IMR-90 (cell line): Measurements from ENCODE around the gene HSP90B1. TPM values are rescaled to one million over a fixed set of nuclear protein-coding genes. Genes with fewer than 3 reads are reported as not detected.
A peak's percentile ranks its signal among the peaks of the same experiment; 100 is the strongest.

ENCODE experiments used
- ATAC-seq: fragments of 200-7000 bp; cut with Tn5 transposase; 2 replicates; pipeline ENCODE4 v1.9.1; 2020; ENCODE audit warnings: low read depth, mild to moderate bottlenecking, moderate library complexity
- BruUV-seq: library from RNA; stranded (reverse); fragments of 400-500 nt; replicated peaks from 2 replicates; lab custom pipeline; 2021; lab: Mats Ljungman, UMichigan
- CTCF ChIA-PET: fragments of 300-600 bp; formaldehyde crosslinking; extraction: SDS; loops from one replicate; lab custom pipeline; 2021; ENCODE audit warnings: antibody characterized with exemption; lab: Yijun Ruan, JAX
- POLR2A ChIA-PET: fragments of 300-600 bp; sonication (Branson Sonifier 250); formaldehyde crosslinking; loops from one replicate; lab custom pipeline; 2022; ENCODE audit warnings: antibody characterized with exemption; ENCODE audit not compliant: unreplicated experiment; lab: Charles Lee
- DNase-seq: peaks from one replicate; pipeline ENCODE4 v3.0.0; 2013
- H2AFZ ChIP-seq: replicated peaks from 2 replicates; pipeline ENCODE3; 2013; ENCODE audit warnings: low read length, mild to moderate bottlenecking; ENCODE audit not compliant: poor library complexity
- H2AK5ac ChIP-seq: 2 replicates; pipeline ENCODE4 v1.6.1; 2013; ENCODE audit warnings: low read depth, low read length, inconsistent platforms
- H2AK9ac ChIP-seq: replicated peaks from 2 replicates; pipeline ENCODE3; 2013; ENCODE audit warnings: mild to moderate bottlenecking, low read depth, low read length, moderate library complexity; ENCODE audit not compliant: poor library complexity
- H2BK120ac ChIP-seq: 2 replicates; pipeline ENCODE4 v1.6.1; 2013; ENCODE audit warnings: low read depth, low read length, inconsistent platforms
- H2BK15ac ChIP-seq: 3 replicates; pipeline ENCODE4 v1.6.1; 2013; ENCODE audit warnings: low read depth, low read length, inconsistent platforms
- H2BK20ac ChIP-seq: 2 replicates; pipeline ENCODE4 v1.6.1; 2013; ENCODE audit warnings: low read depth, mild to moderate bottlenecking, inconsistent platforms, low read length, moderate library complexity
- H2BK5ac ChIP-seq: 2 replicates; pipeline ENCODE4 v1.6.1; 2013; ENCODE audit warnings: mild to moderate bottlenecking, low read depth, low read length, inconsistent platforms; ENCODE audit not compliant: poor library complexity, severe bottlenecking
- H3K14ac ChIP-seq: replicated peaks from 2 replicates; pipeline ENCODE4 v1.6.1; 2013; ENCODE audit warnings: low read depth, low read length, inconsistent platforms
- H3K18ac ChIP-seq: 2 replicates; pipeline ENCODE4 v1.6.1; 2013; ENCODE audit warnings: low read depth, low read length, control low read depth
- H3K23ac ChIP-seq: 2 replicates; pipeline ENCODE4 v1.6.1; 2013; ENCODE audit warnings: low read depth, low read length, inconsistent platforms
- H3K27ac ChIP-seq: 2 replicates; pipeline ENCODE4 v1.5.1; 2013; ENCODE audit warnings: mild to moderate bottlenecking, control low read depth, low read length; ENCODE audit not compliant: insufficient read depth
- H3K27me3 ChIP-seq: 2 replicates; pipeline ENCODE4 v1.6.1; 2013; ENCODE audit warnings: low read length; ENCODE audit not compliant: control insufficient read depth, insufficient read depth
- H3K36me3 ChIP-seq: 2 replicates; pipeline ENCODE4 v1.6.1; 2013; ENCODE audit warnings: low read length, mixed read lengths; ENCODE audit not compliant: control insufficient read depth, insufficient read depth
- H3K4ac ChIP-seq: 2 replicates; pipeline ENCODE4 v1.6.1; 2013; ENCODE audit warnings: low read depth, low read length, inconsistent platforms
- H3K4me1 ChIP-seq: 2 replicates; pipeline ENCODE4 v1.6.1; 2013; ENCODE audit warnings: low read length, mixed read lengths; ENCODE audit not compliant: control insufficient read depth, insufficient read depth
- H3K4me2 ChIP-seq: 2 replicates; pipeline ENCODE4 v1.6.1; 2013; ENCODE audit warnings: low read depth, mild to moderate bottlenecking, control low read depth, low read length, moderate library complexity
- H3K4me3 ChIP-seq: 2 replicates; pipeline ENCODE4 v1.5.1; 2013; ENCODE audit warnings: low read depth, mild to moderate bottlenecking, control low read depth, low read length, moderate library complexity; ENCODE audit not compliant: insufficient read depth
- H3K56ac ChIP-seq: 2 replicates; pipeline ENCODE4 v1.6.1; 2013; ENCODE audit warnings: low read length, inconsistent platforms; ENCODE audit not compliant: insufficient read depth; ENCODE audit errors: extremely low read depth
- H3K79me1 ChIP-seq, 2 experiments: 2 replicates each; pipeline ENCODE4 v1.6.1; 2013; ENCODE audit warnings: low read length in 2 of 2, inconsistent platforms in 1 of 2, low read depth in 1 of 2
- H3K9ac ChIP-seq: 2 replicates; pipeline ENCODE4 v1.6.1; 2013; ENCODE audit warnings: low read depth, low read length, control low read depth
- H3K9me1 ChIP-seq: 2 replicates; pipeline ENCODE4 v1.6.1; 2013; ENCODE audit warnings: low read length, inconsistent platforms; ENCODE audit not compliant: insufficient read depth
- H3K9me3 ChIP-seq: 2 replicates; pipeline ENCODE4 v1.6.1; 2013; ENCODE audit warnings: low read length; ENCODE audit not compliant: control insufficient read depth, insufficient read depth
- H4K20me1 ChIP-seq: 2 replicates; pipeline ENCODE4 v1.6.1; 2013; ENCODE audit warnings: low read length, inconsistent platforms; ENCODE audit not compliant: insufficient read depth
- H4K5ac ChIP-seq: 2 replicates; pipeline ENCODE4 v1.6.1; 2013; ENCODE audit warnings: mild to moderate bottlenecking, low read depth, low read length, control low read depth
- H4K8ac ChIP-seq, 2 experiments: 2 replicates each; pipeline ENCODE4 v1.6.1; 2013; ENCODE audit warnings: low read depth in 2 of 2, low read length in 2 of 2, control low read depth in 1 of 2, inconsistent platforms in 1 of 2
- H4K91ac ChIP-seq: 2 replicates; pipeline ENCODE4 v1.6.1; 2013; ENCODE audit warnings: low read depth, low read length, inconsistent platforms; ENCODE audit not compliant: insufficient read depth
- MAFK ChIP-seq: IDR thresholded peaks from 2 replicates; pipeline ENCODE4 v1.6.1; 2012; ENCODE audit warnings: low read depth, low read length, improper control_type of control experiment
- MXI1 ChIP-seq: IDR thresholded peaks from 2 replicates; pipeline ENCODE4 v1.6.1; 2012; ENCODE audit warnings: low read depth, mild to moderate bottlenecking, low read length, moderate library complexity, borderline replicate concordance
- WGBS, 2 experiments: methylation state at CpG; one replicate each; pipeline versions ENCODE4 v1.1.5 to v1.1.7; 2013; ENCODE audit warnings: missing lambda C conversion rate in 2 of 2; ENCODE audit not compliant: insufficient read length in 1 of 2; ENCODE audit errors: extremely low coverage in 2 of 2; 5-methylcytosine and 5-hydroxymethylcytosine counted together
- dilution Hi-C: fragments of 300-500 bp; cut with HindIII; formaldehyde crosslinking; loops from one replicate; pipeline ENCODE4 v1.14.3; 2018; ENCODE audit warnings: low sequenced_read_pairs; ENCODE audit not compliant: unreplicated experiment
- in situ Hi-C: fragments of 300-500 bp; cut with MboI; formaldehyde crosslinking; loops from 3 replicates; pipeline ENCODE4 v1.14.3; 2019; ENCODE audit warnings: low sequenced_read_pairs, inconsistent platforms, mixed read lengths
- intact Hi-C: fragments of 100-400 bp; cut with micrococcal nuclease; formaldehyde crosslinking; loops from 2 replicates; pipeline ENCODE4 v1.10.0; 2022
- polyA plus RNA-seq, 3 experiments: library from polyadenylated mRNA; depleted of rRNA; stranded (reverse); fragments of >200 nt; gene quantifications; 2 replicates each; pipeline ENCODE4 v1.2.3, GENCODE V29; 2012; ENCODE audit warnings: low replicate concordance in 1 of 3
- total RNA-seq: library from RNA; depleted of rRNA; stranded (reverse); fragments of >200 nt; gene quantifications from 2 replicates; pipeline ENCODE4 v1.2.3, GENCODE V29; 2012
- TF ChIP-seq, protein P1 (sequence below): fragments of 150-350 bp; IDR thresholded peaks from 2 replicates; pipeline ENCODE4 v1.6.1; 2017; ENCODE audit warnings: mild to moderate bottlenecking, antibody characterized with exemption, low read length, low read depth

Gene HSP90B1
- total and polyA plus RNA-seq, 2 of the 4 experiments (the other 2 are of a cell fraction) = 398 to 765 TPM

DNA sequence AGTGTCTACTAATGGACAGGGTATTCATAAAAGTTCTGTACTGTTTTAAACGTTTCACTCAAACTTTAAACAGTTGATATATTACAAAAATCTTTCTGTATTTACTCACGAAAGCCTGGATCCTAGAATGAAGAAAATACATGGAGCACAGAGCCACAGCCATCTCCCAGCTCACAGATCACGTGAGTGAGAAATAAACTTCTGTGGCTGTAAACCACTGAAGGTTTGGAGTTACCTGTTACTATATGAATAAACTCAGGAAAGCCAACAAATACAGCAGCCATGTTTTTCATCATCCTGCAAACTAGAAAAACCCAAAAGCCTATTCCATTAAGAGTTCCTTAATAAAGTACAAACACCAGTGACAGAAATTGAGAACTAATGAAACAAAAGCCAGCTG, 34.6 kb downstream of the HSP90B1 start:
- Histone ChIP-seq H3K9ac (peak overlapping the region; percentile 99), H2BK20ac (no peak overlapping the region), H3K23ac (peak overlapping the region; percentile 99), H2AFZ (no peak overlapping the region), H3K4me1 (peaks cover 12% of the 10 kb centered on the region), H3K4me2 (peak overlapping the region; percentile 75), H4K20me1 (peaks cover 10% of the 10 kb centered on the region; the same call in 1 of the 2 replicates), H2AK5ac (peak overlapping the region; percentile 92; the same call in 1 of the 2 replicates), H4K8ac (peak overlapping the region; percentile 96 to 99), H3K27me3 (no peaks in the 10 kb centered on the region), H3K9me1 (peaks cover 4% of the 10 kb centered on the region; the same call in 1 of the 2 replicates), H2BK15ac (no peak overlapping the region), H3K14ac (peak overlapping the region; percentile 100), H3K18ac (no peak overlapping the region), H2AK9ac (peak overlapping the region; percentile 100), H3K9me3 (no peaks in the 10 kb centered on the region), H4K5ac (peak overlapping the region; percentile 97; the same call in 1 of the 2 replicates), H3K27ac (no peak overlapping the region), H4K91ac (peak overlapping the region; percentile 100), H2BK5ac (peak overlapping the region; percentile 95), H3K4ac (peak overlapping the region; percentile 98; the same call in 1 of the 2 replicates), H2BK120ac (no peak overlapping the region), H3K56ac (peak overlapping the region; percentile 97), H3K4me3 (peak overlapping the region; percentile 85), H3K79me1 (peaks cover 11 to 66% of the 10 kb centered on the region in 2 experiments; a peak in 3 of 4 replicates), H3K36me3 (peaks cover 1% of the 10 kb centered on the region)
- TF ChIP-seq, protein P1, sequence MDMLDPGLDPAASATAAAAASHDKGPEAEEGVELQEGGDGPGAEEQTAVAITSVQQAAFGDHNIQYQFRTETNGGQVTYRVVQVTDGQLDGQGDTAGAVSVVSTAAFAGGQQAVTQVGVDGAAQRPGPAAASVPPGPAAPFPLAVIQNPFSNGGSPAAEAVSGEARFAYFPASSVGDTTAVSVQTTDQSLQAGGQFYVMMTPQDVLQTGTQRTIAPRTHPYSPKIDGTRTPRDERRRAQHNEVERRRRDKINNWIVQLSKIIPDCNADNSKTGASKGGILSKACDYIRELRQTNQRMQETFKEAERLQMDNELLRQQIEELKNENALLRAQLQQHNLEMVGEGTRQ = 0 out of 2 replicates have a peak, but pooled peaks have one; percentile 29
- no peak for TF ChIP-seq MXI1
- TF ChIP-seq MAFK = no peak
- CTCF ChIA-PET = interaction anchor here (1.5 kb wide), 1 partner anchor 144 kb away, joined by 7 read pairs; no protein-coding TSS in a partner anchor
- no TSS peak for BruUV-seq
- POLR2A ChIA-PET = no interaction called here
- in situ Hi-C loops (no loop called here), dilution Hi-C loops (no loop called here), intact Hi-C loops (loop anchor here (1.0 to 10.0 kb wide), 3 partner anchors 8 to 320 kb away; partner anchors contain the start of gene HCFC2)
- no CpG with 5 or more reads among the region's 3 CpGs for WGBS, 2 experiments
- ATAC-seq (no peak), DNase-seq (no peak)
